Bone marrow (tissue), 2 donors: Measurements from ENCODE around the gene PLAC9.
"Not testable (repeated sequence)": the region's sequence is repeated elsewhere in the genome, so short reads cannot be mapped to it uniquely, and the experiment has no call there.

Source experiments
- DNase-seq, 2 donors: peaks; one replicate each; lab custom pipeline; 2025; lab: John Stamatoyannopoulos, UW

PLAC9 gene

DNA sequence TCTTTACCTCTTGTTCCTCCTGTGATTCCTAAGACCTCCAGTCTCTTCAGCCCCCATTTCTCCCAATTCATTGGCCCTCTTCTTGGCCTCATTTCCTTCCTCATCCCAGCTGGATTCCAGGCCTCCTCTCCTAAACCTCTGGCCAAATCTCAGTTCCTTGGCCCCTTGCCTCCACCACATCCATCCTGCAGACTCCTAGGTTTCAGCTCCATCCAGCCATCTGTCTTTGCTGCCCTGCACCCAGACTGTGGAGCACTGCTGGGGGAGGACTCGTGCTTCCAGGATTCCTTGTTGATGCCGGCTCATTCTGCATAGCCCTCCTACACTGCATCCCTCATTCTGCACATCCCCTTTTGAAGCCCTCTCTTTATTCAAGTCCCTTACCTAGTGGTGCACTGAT is 6.7 kb downstream of the PLAC9 start:
- no peak for DNase-seq

DNA sequence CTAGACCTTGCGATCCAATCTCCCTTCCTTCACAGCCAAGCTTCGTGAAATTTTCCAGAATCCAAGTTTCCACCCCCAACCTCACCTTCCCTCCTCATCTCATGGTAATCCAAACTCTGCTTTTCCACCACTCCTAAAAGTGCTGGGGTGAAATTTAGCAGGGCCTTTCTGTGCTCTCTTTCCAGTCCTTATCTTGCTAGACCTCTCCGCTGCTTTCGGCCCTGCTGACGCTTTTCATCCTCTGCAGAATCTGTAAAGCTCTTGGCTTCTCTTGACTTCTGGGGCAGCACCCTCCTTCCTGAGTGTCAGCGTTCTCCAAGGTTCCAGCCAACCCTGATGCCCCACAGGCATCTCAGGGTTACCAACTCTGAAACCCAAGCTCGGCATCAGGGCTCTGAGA is 7.7 kb downstream of the PLAC9 start:
- no peak for DNase-seq

DNA sequence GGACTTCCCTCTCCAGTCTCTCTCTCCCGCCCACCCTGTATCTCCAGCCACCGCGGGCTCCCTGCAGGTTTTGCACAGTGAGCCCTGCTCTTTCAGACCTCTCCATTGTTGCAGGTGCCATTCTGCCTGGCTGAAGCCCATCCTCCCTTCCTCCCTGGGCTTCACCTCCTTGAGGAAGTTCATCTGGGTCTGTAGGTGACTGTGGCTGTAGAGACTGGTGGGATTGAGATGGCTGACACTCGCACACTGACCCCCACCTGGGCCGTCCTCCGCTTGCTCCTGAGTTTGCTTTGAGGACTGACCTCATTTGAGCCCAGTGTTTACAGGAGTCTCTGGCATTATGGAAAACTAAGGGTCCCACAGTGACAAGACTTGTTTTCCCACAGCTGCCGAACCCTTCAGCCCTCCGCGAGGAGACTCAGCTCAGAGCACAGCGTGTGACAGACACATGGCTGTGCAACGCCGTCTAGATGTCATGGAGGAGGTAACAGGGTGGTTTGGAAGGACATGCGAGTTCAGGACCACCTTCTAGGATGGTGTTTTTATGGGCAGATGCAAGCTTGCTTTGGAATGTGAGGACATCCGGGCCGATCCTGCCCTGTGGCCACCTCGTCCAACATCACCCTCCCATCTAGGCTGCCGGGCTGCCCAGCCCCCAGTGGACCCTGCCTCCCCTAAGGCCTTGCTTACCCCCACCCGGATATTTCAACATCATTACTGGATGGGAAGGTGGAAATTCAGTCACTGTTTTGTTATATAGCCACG is 9.3 kb downstream of the PLAC9 start:
- DNase-seq, result no peak

DNA sequence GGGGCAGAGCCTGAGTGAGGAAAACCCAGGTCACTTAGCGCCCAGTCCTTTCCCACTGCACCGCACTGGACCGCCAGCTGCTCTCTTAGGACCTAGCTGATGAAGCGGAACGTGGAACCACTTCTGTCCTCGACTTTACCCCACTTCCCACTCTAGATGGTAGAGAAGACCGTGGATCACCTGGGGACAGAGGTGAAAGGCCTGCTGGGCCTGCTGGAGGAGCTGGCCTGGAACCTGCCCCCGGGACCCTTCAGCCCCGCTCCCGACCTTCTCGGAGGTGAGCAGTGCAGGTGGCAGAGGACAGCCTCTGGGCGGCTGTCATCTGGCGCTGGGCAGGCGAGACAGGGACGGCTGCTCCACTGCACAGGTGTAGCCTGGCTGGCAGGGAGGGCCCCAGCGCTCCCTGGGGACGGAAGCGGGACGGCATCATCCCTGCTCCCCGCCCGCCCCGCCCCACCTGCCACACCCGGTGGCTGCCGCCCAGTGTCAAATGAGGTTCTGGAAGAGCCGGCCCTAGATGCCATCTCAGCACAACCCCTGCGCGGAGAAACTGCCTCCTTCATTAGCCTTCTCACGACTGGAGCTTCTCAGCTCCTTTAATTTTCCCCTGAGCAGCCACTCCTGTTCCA is 11.7 kb downstream of the PLAC9 start:
- DNase-seq, result no peak

DNA sequence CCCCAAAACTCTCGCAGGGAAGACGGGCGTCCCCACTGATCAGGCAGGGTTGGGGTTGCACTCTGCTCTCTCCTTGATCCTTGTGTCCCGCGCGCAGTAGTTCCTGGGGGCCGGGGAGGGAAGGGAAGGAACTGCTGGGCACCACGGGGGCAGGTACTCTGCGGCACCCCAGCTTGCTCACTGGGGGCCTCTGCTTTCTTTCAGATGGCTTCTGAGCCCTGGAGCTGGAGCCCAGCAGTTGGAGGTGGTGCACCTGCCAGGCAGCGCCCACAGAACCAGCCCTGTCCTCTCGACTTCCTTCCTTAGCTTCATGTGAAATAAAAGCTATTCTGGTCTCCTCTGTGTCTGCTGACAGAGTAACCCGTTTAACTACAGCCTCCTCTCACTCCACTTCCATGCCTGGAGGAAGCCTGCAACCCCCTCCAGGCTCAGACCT is 12.2 kb downstream of the PLAC9 start:
- peak in 1 of 2 donors; percentile 26 for DNase-seq

DNA sequence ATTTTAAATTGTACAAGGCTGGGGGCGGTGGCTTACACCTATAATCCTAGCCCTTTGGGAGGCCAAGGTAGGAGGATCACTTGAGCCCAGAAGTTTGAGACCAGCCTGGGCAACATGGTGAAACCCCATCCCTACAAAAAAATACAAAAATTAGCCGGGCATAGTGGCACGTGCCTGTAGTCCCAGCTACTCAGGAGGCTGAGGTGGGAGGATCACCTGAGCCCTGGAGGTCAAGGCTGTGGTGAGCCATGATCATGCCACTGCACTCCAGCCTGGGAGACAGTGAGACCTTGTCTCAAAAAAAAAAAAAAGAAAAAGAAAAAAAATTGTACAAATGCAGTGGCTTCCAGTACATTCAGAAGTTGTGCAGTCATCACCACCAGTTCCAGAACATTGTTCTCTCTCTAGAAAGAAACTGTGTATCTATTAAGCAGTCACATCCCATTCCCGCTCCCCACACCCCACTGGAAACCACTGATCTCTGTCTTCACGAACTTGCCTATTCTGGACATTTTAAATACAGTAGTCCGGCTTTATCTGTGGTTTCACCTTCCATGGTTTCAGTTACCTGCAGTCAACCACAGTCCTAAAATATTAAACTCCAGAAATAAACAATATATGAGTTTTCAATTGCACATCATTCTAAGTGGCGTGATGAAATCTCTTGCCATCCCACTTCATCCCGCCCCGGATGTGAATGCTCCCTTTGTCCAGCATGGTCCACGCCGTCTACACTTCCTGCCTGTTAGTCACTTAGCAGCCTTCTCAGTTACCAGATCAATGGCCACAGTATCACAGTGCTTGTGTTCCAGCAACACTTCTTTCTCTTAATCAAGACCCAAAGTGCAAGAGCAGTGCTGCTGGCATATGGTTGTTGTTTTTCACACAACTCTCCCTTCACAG is 13.1 kb downstream of the PLAC9 start:
- DNase-seq, result not testable (repeated sequence)

DNA sequence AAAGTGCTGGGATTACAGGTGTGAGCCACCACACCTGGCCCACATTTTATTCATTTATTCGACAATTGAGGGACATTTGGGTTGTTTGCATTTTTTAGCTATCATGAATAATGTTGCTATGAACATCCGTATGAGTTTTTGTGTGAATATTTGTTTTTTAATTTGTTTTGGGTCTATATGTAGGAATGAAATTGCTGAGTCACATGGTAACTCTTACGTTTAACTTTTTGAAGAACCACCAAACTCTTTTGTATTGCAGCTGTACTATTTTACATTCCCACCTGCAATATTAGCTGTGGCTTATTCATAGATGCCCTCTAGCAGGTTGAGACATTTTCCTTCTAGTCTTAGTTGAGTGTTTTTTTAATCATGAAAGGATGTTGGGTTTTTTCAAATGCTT is 14.4 kb downstream of the PLAC9 start:
- DNase-seq, result no peak

DNA sequence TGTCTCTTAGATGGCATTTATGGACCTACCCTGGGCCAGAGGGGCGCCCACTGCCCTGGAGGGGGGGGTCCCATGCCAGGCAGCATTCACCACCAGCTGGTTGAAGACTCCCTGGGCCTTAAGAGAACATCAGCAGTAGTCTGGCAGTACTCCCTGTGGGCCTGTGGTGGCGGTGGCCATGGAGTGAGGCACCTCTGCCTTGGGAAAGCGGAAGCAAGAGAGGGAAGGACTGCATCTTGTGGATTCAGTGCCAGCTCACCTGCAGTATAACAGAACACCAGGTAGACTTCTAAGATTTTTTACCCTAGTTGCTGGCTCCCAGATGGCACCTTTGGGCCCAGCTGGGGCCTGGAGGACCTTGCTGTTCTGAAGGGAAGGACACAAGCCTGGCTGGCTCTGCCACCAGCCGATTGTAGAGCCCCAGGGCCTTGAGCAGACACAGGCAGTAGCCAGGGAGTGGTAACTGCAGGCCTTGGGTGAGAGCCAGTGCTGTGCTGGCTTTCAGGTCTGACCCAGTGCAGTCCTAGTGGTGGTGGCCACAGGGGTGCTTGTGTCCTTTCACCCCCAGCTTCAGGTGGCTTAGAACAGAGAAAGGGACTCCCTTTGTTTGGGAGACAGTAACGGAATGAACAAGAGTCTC is 15.8 kb downstream of the PLAC9 start:
- DNase-seq, result no peak

DNA sequence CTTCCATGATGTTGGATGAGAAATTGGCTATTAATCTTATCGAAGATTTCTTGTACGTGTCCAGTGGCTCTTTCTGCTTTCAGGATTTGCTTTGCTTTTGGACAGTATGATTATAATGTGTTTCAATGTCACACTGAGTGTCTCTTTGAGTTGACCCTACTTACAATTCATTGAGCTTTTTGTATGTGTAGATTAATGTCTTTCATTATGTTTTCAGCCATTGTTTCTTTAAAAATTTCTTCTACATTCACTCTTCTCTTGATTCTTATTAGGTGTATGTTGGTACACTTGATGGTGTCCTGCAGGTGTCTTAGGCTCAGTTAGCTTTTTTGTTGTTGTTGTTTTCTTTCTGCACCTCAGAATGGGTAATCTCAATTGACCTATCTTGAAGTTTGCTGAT is 16.6 kb downstream of the PLAC9 start:
- no peak for DNase-seq

DNA sequence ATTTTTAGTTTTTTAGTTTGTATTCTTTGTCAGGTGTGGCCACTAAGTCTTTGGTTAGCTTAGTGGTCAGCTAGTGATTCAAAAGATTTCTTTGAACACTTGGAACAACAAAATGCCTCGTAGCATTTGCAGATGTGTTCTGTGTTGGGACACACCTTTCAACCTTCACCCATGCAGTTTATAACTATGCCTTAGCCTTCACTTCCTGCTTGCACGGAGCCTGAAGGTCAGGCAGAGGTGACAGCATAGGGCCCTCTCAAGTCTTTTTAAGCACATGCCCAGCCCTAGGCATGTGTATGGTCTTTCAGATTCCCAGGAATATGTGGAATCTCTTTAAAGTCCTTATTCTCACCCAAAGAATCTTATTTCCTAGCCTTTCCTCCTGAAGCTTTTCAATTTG is 17.6 kb downstream of the PLAC9 start:
- DNase-seq, result no peak

DNA sequence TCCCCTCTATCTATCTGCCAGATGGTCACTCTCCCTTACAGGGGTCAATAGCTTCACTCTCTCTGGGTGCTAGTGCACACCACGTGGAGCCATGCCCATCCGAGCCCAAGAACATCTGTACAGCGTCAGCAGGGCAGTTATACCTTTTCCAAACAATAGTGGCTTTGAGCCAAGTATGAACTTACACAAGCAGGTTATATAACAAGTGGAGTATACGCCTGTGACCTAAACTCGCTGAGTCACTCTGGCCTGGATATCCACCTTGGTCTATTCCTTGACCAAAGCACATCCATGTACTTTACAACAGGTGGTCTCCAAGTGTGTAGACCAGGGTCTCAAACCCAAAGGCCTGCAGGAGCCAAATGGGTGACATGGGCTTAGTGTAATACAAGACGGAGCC is 20.3 kb downstream of the PLAC9 start:
- no peak for DNase-seq

DNA sequence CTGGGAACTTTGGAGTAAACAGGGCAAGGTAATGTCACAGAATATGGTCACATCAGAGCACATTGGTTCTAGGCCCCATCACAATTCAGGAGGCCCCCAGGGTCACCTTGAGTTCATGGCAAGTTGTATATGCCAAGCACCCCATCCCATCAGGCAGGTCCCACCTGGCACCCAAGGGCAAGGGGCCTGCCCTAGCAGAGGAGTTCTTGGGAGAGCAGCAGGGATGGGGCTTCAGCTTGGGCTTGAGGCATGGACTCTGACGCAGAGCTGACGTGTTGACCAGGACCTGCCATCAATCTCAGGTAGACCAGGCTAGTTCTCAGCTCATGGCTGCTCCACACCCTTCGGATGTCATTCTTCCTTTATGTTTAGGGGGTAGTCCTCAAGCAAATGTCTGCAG is 20.9 kb downstream of the PLAC9 start:
- no peak for DNase-seq

DNA sequence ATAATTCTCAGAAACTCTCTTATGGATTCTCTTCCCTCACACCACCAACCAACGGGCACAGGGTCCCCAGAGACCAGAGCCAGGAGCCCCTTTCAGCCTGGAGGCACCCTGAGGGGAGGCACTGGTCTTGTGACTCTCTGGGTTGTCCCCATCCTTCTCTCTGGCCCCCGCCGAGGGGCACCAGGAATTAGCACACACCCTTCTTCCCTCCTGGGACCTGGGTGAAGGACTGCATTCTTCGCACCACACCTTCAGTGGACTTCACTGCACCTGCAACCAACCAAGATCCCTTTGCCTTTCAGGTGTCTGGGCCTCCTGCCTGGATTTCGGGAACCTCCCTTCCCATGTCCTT is 22.1 kb downstream of the PLAC9 start:
- DNase-seq, result no peak

DNA sequence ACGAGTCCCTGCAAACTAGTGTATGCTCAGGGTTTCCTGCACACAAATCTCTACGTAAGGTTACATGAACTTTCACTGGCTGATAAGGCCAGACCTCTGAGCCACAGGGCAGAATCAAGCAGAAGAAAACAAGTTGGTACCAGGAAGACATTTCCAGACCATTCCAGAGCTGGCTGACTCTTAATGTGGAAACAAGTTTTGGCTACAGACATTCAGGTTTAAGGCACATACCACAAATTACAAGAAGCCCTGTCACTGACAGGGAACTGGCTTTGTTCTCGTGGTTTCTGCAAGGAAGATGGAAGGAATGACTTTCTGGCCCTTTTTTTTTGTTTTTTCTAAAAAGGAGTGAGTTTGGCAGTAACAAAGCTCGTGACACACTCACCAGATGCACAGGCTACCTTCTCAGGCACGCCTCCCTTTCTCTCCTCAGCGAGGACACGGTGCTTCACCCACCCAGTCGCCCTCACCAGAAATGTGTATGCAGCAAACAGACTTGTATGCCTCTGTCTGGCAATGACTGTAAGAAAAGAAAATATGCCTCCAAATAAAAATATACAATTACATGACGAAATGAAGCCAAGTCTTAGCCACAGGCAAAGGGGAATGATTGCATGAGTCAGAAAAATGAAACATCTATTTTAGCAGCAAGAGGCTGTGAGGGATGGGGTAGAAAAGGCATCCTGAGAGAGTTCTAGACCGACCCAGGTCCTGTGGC is 22.6 kb downstream of the PLAC9 start:
- no peak for DNase-seq

DNA sequence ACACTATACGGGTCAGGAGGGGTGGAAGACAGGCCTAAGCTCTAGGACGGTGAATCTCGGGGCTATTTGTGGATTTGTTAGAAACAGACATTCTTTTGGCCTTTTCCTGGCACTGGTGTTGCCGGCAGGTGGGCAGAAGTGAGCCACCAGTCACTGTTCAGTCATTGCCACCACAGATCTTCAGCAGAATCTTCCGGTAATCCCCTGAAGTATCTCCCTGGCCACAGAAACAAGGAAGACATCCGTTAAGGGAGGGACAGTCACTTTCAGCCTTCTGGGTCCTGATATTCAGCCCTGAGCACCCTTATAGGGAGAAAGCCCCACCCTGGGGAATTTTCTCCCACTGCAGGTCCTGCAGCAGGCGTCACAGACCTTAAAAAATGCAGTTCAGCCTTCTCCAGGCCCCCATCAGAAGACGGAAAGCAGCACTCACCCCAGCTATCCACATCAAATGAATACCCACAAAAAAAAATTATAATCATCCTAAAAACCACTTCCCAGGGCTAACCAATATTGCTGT is 23.2 kb downstream of the PLAC9 start:
- DNase-seq, result no peak

DNA sequence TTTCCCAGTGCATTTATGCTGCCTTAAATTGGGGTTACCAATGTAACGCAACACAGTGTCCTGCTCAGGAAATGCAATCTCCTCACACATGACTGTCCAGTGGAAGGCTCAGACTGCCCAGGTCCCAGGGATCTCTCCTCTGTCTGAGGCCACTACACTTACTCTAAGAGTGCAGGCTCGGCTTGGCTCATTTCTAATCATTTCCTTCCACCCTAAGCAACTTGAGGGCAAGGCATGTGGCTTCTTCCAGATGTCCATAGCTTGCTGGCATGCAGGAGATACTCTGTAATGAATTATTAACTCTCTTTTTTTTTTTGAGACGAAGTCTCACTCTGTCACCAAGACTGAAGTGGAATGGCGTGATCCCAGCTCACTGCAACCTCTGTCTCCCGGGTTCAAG is 23.7 kb downstream of the PLAC9 start:
- DNase-seq, result no peak

DNA sequence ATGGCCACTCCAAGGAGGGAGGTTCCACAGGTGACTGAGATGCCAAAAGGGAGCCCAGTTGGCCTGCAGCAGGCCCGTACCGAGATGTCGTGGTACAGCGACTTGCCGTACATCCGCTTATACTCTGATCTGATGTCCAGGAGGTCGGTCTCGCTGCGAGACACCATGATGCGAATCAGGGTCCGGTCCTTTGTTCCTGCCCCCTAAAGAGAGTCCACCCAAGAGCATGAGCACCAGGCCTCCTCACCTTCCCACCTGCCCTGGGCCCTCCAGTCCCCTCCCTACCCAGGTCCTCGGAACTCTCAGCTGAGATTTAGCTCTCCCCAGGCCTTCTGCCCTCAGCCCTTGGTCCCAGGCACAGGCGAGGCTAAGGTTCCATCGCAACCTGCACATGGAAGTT is 25.0 kb downstream of the PLAC9 start:
- no peak for DNase-seq

DNA sequence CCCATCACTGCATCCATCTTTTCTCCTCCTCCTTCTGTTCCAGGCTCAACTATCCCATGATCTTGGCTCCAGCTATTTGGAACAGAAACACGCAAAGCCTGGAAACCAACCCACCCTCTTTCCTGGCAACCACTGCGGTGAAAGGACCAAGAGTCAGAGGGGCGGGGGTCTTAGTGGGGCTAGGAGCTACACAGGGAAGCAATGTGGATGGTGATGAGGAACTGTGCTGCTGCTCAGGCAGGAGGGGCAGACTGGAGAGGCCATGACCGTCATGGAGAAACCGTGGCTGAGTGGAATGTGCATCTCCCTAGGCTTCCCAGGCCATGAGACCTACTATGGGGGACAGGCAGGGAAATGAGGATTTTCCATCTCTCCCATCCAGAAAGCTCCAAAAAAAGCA is 25.6 kb downstream of the PLAC9 start:
- DNase-seq, result no peak

DNA sequence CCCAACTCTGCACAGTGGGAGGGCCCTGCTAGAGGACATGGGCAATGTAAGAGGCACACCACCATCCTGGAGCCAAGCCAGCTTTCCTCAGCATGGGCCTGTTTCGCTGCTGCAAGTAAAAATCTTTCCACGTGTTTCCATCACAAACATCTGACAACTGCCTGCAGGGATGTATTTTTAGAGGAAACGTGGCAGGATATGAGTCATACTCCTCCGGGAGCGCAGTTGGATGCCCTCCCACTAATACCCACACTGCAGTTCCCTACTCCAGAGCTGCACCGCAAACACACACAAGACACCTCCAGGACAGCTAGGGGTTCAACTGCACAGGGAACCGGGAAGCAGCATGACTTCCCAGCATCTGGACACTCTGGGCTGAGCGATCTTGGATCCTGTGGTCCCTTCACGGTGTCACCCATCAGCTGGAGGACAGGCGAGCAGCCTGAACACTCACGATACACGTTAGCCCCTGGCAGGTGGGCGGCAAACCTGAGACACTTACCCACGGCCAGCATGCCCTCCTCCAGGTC is 26.1 kb downstream of the PLAC9 start:
- peak in 1 of 2 donors; percentile 78 for DNase-seq

DNA sequence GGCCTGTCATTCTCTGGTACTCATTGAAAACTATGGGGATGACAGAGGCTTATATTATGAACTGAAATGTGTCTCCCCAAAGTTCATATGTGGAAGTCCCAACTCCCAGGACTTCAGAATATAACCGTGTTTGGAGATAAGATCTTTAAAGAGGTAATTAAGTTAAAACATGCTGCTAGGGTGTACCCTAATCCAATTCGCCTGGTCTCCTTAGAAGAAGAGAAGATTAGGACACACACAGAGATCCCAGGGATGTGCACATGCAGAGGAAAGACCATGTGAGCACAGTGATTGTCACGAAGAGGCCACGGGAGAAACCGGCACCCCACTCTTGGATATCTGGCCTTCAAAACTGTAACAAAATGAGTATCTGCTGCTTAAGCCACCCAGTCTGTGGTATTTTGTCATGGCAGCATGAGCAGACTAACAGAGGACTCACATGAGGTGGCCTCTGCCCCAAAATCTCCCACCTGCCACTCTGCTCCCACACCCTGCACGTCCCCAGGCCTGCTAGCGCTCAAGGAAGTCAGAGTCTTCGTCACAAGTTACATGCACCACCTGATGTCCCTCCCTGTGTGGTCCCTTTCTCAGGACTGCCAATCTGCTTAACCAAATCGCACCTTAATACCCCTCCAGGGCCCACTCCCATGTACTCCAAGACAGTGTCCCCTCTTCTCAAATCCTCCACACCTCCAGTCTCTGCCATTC is 26.8 kb downstream of the PLAC9 start:
- DNase-seq, result no peak
